Ishikawa (cell line): ENCODE results near the gene DDX23.

Source experiments
- CEBPB ChIP-seq: IDR thresholded peaks from 2 replicates; pipeline ENCODE4 v1.6.1; 2012
- CREB1 ChIP-seq: IDR thresholded peaks from 2 replicates; pipeline ENCODE4 v1.6.1; 2012; ENCODE audit warnings: low read depth
- EGR1 ChIP-seq: IDR thresholded peaks from 2 replicates; pipeline ENCODE4 v1.6.1; 2012
- EP300 ChIP-seq: IDR thresholded peaks from 2 replicates; pipeline ENCODE4 v1.6.1; 2012; ENCODE audit warnings: borderline replicate concordance
- FOXM1 ChIP-seq: IDR thresholded peaks from 2 replicates; pipeline ENCODE4 v1.6.1; 2012; ENCODE audit warnings: low read depth, borderline replicate concordance
- NFIC ChIP-seq: IDR thresholded peaks from 2 replicates; pipeline ENCODE4 v1.6.1; 2012
- RAD21 ChIP-seq: IDR thresholded peaks from 2 replicates; pipeline ENCODE4 v1.6.1; 2012; ENCODE audit warnings: low read depth
- TAF1 ChIP-seq: IDR thresholded peaks from 2 replicates; pipeline ENCODE4 v1.6.1; 2012; ENCODE audit warnings: low read depth, mild to moderate bottlenecking
- TCF12 ChIP-seq: IDR thresholded peaks from 2 replicates; pipeline ENCODE4 v1.6.1; 2012; ENCODE audit warnings: low read depth
- TEAD4 ChIP-seq: IDR thresholded peaks from 2 replicates; pipeline ENCODE4 v1.6.1; 2012
- YY1 ChIP-seq: IDR thresholded peaks from 2 replicates; pipeline ENCODE4 v1.6.1; 2012; ENCODE audit warnings: low read depth
- ZBTB7A ChIP-seq: IDR thresholded peaks from 2 replicates; pipeline ENCODE4 v1.6.1; 2012; ENCODE audit warnings: low read depth
- TF ChIP-seq, protein P1 (sequence below): IDR thresholded peaks from 2 replicates; pipeline ENCODE4 v1.6.1; 2012; ENCODE audit warnings: low read depth, mild to moderate bottlenecking
- TF ChIP-seq, protein P2 (sequence below): IDR thresholded peaks from 2 replicates; pipeline ENCODE4 v1.6.1; 2012
- TF ChIP-seq, protein P3 (sequence below): IDR thresholded peaks from 2 replicates; pipeline ENCODE4 v1.6.1; 2012

Gene DDX23

GRCh38 chr12:48861111-48861510, 9.1 kb upstream of the DDX23 start:
- TF ChIP-seq TEAD4 (no peak), RAD21 (no peak), CREB1 (no peak), YY1 (no peak), TAF1 (no peak), NFIC (no peak), EP300 (no peak), TCF12 (no peak), FOXM1 (no peak), EGR1 (no peak), ZBTB7A (no peak), CEBPB (no peak)
- TF ChIP-seq, protein P1, sequence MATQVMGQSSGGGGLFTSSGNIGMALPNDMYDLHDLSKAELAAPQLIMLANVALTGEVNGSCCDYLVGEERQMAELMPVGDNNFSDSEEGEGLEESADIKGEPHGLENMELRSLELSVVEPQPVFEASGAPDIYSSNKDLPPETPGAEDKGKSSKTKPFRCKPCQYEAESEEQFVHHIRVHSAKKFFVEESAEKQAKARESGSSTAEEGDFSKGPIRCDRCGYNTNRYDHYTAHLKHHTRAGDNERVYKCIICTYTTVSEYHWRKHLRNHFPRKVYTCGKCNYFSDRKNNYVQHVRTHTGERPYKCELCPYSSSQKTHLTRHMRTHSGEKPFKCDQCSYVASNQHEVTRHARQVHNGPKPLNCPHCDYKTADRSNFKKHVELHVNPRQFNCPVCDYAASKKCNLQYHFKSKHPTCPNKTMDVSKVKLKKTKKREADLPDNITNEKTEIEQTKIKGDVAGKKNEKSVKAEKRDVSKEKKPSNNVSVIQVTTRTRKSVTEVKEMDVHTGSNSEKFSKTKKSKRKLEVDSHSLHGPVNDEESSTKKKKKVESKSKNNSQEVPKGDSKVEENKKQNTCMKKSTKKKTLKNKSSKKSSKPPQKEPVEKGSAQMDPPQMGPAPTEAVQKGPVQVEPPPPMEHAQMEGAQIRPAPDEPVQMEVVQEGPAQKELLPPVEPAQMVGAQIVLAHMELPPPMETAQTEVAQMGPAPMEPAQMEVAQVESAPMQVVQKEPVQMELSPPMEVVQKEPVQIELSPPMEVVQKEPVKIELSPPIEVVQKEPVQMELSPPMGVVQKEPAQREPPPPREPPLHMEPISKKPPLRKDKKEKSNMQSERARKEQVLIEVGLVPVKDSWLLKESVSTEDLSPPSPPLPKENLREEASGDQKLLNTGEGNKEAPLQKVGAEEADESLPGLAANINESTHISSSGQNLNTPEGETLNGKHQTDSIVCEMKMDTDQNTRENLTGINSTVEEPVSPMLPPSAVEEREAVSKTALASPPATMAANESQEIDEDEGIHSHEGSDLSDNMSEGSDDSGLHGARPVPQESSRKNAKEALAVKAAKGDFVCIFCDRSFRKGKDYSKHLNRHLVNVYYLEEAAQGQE: no peak
- TF ChIP-seq, protein P2, sequence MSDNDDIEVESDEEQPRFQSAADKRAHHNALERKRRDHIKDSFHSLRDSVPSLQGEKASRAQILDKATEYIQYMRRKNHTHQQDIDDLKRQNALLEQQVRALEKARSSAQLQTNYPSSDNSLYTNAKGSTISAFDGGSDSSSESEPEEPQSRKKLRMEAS: no peak
- TF ChIP-seq, protein P3, sequence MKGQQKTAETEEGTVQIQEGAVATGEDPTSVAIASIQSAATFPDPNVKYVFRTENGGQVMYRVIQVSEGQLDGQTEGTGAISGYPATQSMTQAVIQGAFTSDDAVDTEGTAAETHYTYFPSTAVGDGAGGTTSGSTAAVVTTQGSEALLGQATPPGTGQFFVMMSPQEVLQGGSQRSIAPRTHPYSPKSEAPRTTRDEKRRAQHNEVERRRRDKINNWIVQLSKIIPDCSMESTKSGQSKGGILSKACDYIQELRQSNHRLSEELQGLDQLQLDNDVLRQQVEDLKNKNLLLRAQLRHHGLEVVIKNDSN: no peak

DNA sequence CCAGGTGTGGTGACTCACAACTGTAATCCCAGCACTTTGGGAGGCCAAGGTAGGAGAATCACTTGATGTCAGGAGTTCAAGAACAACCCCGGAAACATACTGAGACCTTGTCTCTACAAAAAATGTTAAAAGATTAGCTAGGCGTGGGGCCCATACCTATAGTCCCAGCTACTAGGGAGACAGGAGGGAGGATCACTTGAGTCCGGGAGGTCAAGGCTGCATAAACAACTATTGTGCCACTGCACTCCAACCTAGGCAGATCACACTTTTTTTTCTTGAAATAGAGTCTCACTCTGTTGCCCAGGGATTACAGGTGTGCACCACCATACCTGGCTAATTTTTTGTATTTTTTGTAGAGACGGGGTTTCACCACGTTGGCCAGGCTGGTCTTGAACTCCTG, 7.6 kb upstream of the DDX23 start:
- TF ChIP-seq NFIC (no peak), TAF1 (no peak), RAD21 (no peak), TCF12 (no peak), TEAD4 (no peak), CEBPB (no peak), EP300 (no peak), ZBTB7A (no peak), CREB1 (no peak), FOXM1 (no peak), YY1 (no peak), EGR1 (no peak)
- TF ChIP-seq, protein P2: no peak
- TF ChIP-seq, protein P3: no peak
- TF ChIP-seq, protein P1: no peak

DNA sequence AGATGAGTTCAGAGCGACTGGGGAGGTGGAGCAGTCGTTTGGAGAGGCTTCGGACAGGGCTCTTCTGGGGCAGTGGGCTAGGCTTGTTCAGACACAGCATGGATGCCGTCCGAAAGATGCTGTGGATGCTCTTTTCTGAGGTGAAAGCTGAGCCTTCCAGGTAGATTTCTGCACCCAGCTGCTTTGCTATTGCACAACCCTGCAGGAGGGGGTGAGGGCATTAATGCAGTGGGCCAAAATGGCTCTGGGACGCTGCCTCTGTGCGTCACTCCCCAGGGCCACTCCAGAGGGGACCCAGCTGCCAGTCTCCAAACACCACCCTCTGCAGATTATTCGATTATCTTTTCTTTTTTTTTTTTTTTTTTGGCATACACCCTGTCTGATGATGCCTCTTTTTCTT, 6.1 kb upstream of the DDX23 start:
- TF ChIP-seq, protein P1: no peak
- TF ChIP-seq, protein P3: no peak
- TF ChIP-seq EP300: no peak
- no peak for TF ChIP-seq CREB1
- TF ChIP-seq, protein P2: no peak
- peak; percentile 70 for TF ChIP-seq CEBPB
- TF ChIP-seq YY1: no peak

DNA sequence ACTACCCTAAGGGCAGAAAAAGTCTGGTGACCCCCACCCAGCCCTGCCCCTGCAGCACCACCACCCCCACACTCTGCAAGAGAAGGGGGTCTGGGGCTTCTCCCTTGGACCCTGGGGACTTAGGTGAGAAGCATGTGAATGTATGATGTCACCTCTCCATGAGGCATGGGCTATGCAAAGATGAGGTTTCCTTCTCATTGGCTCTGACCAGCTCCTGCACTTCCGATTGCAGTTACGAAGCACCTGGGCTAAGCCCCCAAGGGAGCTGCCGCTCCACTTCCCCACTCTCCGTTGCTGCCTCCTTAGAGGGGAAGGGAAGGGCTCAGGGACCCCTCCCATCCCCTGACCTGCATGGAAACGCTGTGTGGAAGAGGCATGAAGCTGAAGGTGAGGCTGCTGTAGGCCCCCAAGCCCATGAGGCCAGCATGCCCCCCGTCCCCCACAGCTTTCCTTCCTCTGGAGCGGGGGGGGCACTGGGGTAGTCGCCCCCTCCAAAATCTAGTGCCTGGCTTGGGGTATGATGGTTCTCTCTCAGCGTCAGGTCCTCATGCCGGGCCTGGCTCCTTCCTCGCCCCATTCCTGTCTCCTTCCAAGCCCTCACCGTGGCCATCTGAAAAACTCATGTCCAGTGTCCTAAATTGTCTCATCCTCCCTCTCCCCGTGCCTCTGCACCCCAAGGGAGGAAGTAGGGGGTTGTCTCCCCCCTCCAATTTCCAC, 5.5 kb upstream of the DDX23 start:
- TF ChIP-seq EGR1 (no peak), FOXM1 (no peak), TCF12 (no peak), YY1 (no peak), RAD21 (no peak), NFIC (no peak), EP300 (no peak), TEAD4 (no peak), TAF1 (no peak), ZBTB7A (no peak)
- TF ChIP-seq, protein P2: no peak
